Measurements from ENCODE around the gene EPHA2. TPM values are rescaled to one million over a fixed set of nuclear protein-coding genes. Genes with fewer than 3 reads are reported as not detected.
A peak's percentile ranks its signal among the peaks of the same experiment; 100 is the strongest.
"Not testable (repeated sequence)": the region's sequence is repeated elsewhere in the genome, so short reads cannot be mapped to it uniquely, and the experiment has no call there.

EPHA2 gene
- total and polyA plus RNA-seq, 11 donors = 5.6 to 34.7 (median 14.6) TPM

- no peak overlapping the region for H3K27ac ChIP-seq
- 69 to 92% (median 79%) methylated on average over 1 of the region's 1 CpG for WGBS, 4 donors
- TF ChIP-seq POLR2A (IDR thresholded peaks at IDR 0.05) (no peak), CTCF (IDR thresholded peaks at IDR 0.05) (no peak)
- H3K4me3 ChIP-seq = no peak overlapping the region
- DNase-seq (peak in 1 of 5 donors; percentile 12), ATAC-seq (no peak)
- H3K36me3 ChIP-seq = peaks cover 0 to 7% (median 0%) of the 10 kb centered on the region in 9 donors
- no peaks in the 10 kb centered on the region for H3K27me3 ChIP-seq
- intact Hi-C loops (cut with DNase I) = no loop called here
- no peaks in the 10 kb centered on the region for H3K4me1 ChIP-seq
- no peaks in the 10 kb centered on the region for H3K9me3 ChIP-seq
Measured at GRCh38 chr1:16199157-16199501, 43.3 kb upstream of the EPHA2 start.

- 88 to 95% (median 90%) methylated on average over 7 to 8 of the region's 8 CpGs for WGBS, 4 donors
- Histone ChIP-seq H3K27me3 (no peaks in the 10 kb centered on the region), H3K27ac (no peak overlapping the region), H3K4me1 (no peaks in the 10 kb centered on the region), H3K36me3 (peaks cover 0 to 7% (median 0%) of the 10 kb centered on the region in 9 donors), H3K4me3 (no peak overlapping the region), H3K9me3 (no peaks in the 10 kb centered on the region)
- DNase-seq = no peak
- TF ChIP-seq POLR2A (IDR thresholded peaks at IDR 0.05) (no peak), CTCF (IDR thresholded peaks at IDR 0.05) (no peak)
- intact Hi-C loops (cut with DNase I) = no loop called here
- ATAC-seq = no peak
Measured at GRCh38 chr1:16198444-16199156, 42.7 kb upstream of the EPHA2 start.

- intact Hi-C loops (cut with DNase I) = no loop called here
- Histone ChIP-seq H3K27me3 (no peaks in the 10 kb centered on the region), H3K4me1 (peaks cover 0 to 3% (median 0%) of the 10 kb centered on the region in 12 donors), H3K36me3 (peaks cover 0 to 4% (median 0%) of the 10 kb centered on the region in 9 donors), H3K9me3 (no peaks in the 10 kb centered on the region), H3K4me3 (no peak overlapping the region), H3K27ac (no peak overlapping the region)
- 61 to 92% (median 77%) methylated on average over 2 to 3 of the region's 3 CpGs for WGBS, 4 donors
- DNase-seq (no peak), ATAC-seq (no peak)
- TF ChIP-seq CTCF (IDR thresholded peaks at IDR 0.05) = no peak
- no peak for TF ChIP-seq POLR2A (IDR thresholded peaks at IDR 0.05)
Measured at GRCh38 chr1:16196874-16197273, 41.0 kb upstream of the EPHA2 start.

GRCh38 chr1:16196139-16196538, 40.3 kb upstream of the EPHA2 start:
- H3K4me1 ChIP-seq; H3K9me3 ChIP-seq; H3K27me3 ChIP-seq; H3K36me3 ChIP-seq; intact Hi-C loops (cut with DNase I); H3K4me3 ChIP-seq; H3K27ac ChIP-seq; DNase-seq; ATAC-seq: not testable (repeated sequence)
- WGBS, 4 donors = 95 to 99% (median 97%) methylated on average over 4 of the region's 4 CpGs

GRCh38 chr1:16195518-16195905, 39.6 kb upstream of the EPHA2 start:
- DNase-seq (no peak), ATAC-seq (no peak)
- Histone ChIP-seq H3K4me1 (peaks cover 0 to 7% (median 0%) of the 10 kb centered on the region in 12 donors), H3K36me3 (peaks cover 0 to 4% (median 0%) of the 10 kb centered on the region in 9 donors), H3K27me3 (no peaks in the 10 kb centered on the region), H3K4me3 (no peak overlapping the region), H3K27ac (no peak overlapping the region), H3K9me3 (no peaks in the 10 kb centered on the region)
- no peak for TF ChIP-seq POLR2A (IDR thresholded peaks at IDR 0.05)
- no peak for TF ChIP-seq CTCF (IDR thresholded peaks at IDR 0.05)
- intact Hi-C loops (cut with DNase I) = no loop called here
- WGBS, 4 donors = 90 to 94% (median 92%) methylated on average over 7 of the region's 7 CpGs
